ENCODE results near the gene CST7. TPM values are rescaled to one million over a fixed set of nuclear protein-coding genes. Genes with fewer than 3 reads are reported as not detected.

Gene CST7
- total RNA-seq, 4 donors from 2014 or later, result 4.2 to 4.7 (median 4.4) TPM; not detected in 1

DNA sequence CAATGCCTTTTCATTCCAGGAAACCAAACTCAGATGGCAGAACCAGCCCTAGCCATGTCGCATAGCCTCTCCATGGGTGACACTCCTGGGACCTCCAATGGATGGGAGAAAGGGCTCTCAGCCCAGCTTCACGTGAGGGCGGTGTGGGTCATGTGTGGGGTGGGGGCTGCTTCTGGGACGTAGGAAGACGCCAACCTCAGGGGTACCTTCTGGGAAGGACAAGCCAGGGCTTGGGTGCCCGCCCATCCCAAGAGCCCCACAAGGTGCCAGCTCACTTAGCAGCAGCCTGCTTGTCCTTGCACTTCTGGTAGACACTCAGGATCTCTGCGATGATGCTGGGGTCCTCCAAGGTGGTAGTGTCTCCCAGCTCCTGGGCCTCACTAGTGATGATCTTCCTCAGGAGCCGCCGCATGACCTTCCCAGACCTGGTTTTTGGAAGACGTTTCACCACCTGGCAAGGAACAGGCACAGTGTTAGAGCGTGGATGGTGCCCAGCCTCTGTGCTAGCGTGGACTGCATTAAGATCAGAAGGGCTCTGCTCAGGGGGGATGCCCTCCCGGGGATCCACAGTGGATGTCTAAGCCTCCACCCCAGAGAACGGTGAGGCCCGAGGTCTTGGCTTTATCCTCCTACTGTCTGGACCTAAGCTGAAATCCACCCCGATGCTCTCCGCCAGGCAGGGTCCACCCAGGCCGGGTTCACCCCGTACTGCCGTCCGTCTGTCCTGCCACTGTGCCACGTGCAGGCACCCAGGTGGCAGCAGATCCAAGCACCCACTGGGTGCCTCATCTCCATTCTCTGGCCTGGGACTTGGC is 58.6 kb downstream of the CST7 start:
- peak overlapping the region in 1 of 4 donors; percentile 66 for H3K27ac ChIP-seq
- peaks cover 0 to 10% (median 0%) of the 10 kb centered on the region in 4 donors for H3K4me1 ChIP-seq
- no peak overlapping the region for H3K4me3 ChIP-seq
- H3K9me3 ChIP-seq, result no peaks in the 10 kb centered on the region
- no peaks in the 10 kb centered on the region for H3K27me3 ChIP-seq
- DNase-seq, result peak; percentile 9 to 37 (median 26)
- peaks cover 0 to 70% (median 0%) of the 10 kb centered on the region in 3 donors for H3K36me3 ChIP-seq
- TF ChIP-seq, protein P1, sequence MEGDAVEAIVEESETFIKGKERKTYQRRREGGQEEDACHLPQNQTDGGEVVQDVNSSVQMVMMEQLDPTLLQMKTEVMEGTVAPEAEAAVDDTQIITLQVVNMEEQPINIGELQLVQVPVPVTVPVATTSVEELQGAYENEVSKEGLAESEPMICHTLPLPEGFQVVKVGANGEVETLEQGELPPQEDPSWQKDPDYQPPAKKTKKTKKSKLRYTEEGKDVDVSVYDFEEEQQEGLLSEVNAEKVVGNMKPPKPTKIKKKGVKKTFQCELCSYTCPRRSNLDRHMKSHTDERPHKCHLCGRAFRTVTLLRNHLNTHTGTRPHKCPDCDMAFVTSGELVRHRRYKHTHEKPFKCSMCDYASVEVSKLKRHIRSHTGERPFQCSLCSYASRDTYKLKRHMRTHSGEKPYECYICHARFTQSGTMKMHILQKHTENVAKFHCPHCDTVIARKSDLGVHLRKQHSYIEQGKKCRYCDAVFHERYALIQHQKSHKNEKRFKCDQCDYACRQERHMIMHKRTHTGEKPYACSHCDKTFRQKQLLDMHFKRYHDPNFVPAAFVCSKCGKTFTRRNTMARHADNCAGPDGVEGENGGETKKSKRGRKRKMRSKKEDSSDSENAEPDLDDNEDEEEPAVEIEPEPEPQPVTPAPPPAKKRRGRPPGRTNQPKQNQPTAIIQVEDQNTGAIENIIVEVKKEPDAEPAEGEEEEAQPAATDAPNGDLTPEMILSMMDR (IDR thresholded peaks at IDR 0.05), result no peak
- TF ChIP-seq POLR2A (IDR thresholded peaks at IDR 0.05), result no peak

DNA sequence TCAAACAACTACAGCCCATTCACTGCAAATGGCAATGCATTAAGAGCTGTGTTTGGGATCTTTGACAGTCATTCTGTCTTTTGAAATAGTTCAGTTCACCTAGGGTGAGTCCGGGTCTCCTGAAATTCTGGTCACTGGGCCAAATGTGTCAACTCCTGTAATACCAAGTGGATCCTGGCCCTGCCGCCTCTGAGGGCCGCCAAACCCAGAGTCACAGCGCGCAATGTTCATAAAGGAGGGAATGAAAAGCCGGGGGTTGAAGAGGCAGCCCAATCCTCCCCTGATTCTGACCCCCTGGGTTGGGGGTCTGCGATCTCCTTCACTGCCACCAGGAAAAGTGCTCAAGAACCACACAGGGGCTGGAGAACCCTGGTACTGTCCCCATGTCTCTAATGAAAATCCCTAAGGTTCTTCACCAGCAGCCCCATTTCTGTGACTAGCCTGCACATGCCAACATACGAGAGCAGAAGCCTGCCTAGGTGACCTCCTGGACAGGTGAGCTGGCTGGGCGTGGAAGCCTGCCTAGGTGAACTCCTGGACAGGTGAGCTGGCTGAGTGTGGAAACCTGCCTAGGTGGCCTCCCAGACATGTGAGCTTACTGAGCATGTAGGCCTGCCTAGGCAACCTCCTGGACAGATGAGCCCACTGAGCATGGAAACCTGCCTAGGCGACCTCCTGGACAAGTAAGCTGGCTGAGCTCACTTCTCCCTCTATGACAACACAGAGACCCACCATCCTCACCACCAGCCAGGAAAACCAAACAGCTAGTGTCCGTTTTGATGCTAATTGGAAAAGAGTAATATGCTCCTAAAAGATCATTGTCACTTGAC is 59.5 kb downstream of the CST7 start:
- peaks cover 0 to 10% (median 0%) of the 10 kb centered on the region in 4 donors for H3K4me1 ChIP-seq
- H3K27ac ChIP-seq, result no peak overlapping the region
- no peaks in the 10 kb centered on the region for H3K9me3 ChIP-seq
- no peaks in the 10 kb centered on the region for H3K27me3 ChIP-seq
- H3K36me3 ChIP-seq, result peaks cover 0 to 79% (median 0%) of the 10 kb centered on the region in 3 donors
- no peak for TF ChIP-seq POLR2A (IDR thresholded peaks at IDR 0.05)
- TF ChIP-seq, protein P1 (IDR thresholded peaks at IDR 0.05), result no peak
- H3K4me3 ChIP-seq, result no peak overlapping the region
- peak; percentile 2 to 48 (median 48) for DNase-seq

Small RNA genes lying within 50 kb of the gene (small RNA-seq; reads per million reads assigned to genes)
- 0 reads per million in 2 donors for gene RNU6-1257P

Other genes starting within 250 kb of the CST7 start
- gene APMAP, start 43.5 kb downstream of the CST7 start, total RNA-seq, result 10 to 100 TPM; 19.0 to 40.9 (median 31.6) TPM
- 100 to 1,000 TPM in 3 of 4 donors, 10 to 100 TPM in 1; 49.5 to 160 (median 134) TPM for gene ACSS1, start 108.9 kb downstream of the CST7 start, total RNA-seq
- not detected for gene VSX1, start 132.9 kb downstream of the CST7 start, total RNA-seq
- 100 to 1,000 TPM; 122 to 248 (median 213) TPM for gene ENTPD6, start 246.4 kb downstream of the CST7 start, total RNA-seq